Progenitor cell of endocrine pancreas (in vitro differentiated cells): ENCODE measurements around the gene CMTM5. TPM values are rescaled to one million over a fixed set of nuclear protein-coding genes. Genes with fewer than 3 reads are reported as not detected.
"Not testable (repeated sequence)": the region's sequence is repeated elsewhere in the genome, so short reads cannot be mapped to it uniquely, and the experiment has no call there.

Experiments used
- DNase-seq: peaks from one replicate; pipeline ENCODE4 v3.0.0; 2021; ENCODE audit warnings: low spot score; ENCODE audit not compliant: unreplicated experiment
- H3K27ac Mint-ChIP-seq: 2 replicates; pipeline ENCODE4 v1.8.0; 2021; ENCODE audit warnings: mild to moderate bottlenecking, moderate library complexity, mixed read lengths
- H3K27me3 Mint-ChIP-seq: 2 replicates; pipeline ENCODE4 v1.8.0; 2021; ENCODE audit warnings: mixed read lengths
- H3K36me3 Mint-ChIP-seq: 2 replicates; pipeline ENCODE4 v1.8.0; 2022; ENCODE audit warnings: mixed read lengths; ENCODE audit not compliant: insufficient read depth
- H3K4me1 Mint-ChIP-seq: 2 replicates; pipeline ENCODE4 v1.8.0; 2021; ENCODE audit warnings: low read depth, mixed read lengths
- H3K4me3 Mint-ChIP-seq: 2 replicates; pipeline ENCODE4 v1.8.0; 2021; ENCODE audit warnings: low read depth, mild to moderate bottlenecking, moderate library complexity, mixed read lengths
- H3K9me3 Mint-ChIP-seq: 2 replicates; pipeline ENCODE4 v1.8.0; 2021; ENCODE audit warnings: low read depth, mixed read lengths
- total RNA-seq: library from RNA; stranded (reverse); gene quantifications from 2 replicates; pipeline ENCODE4 v1.2.1, GENCODE V29; 2021
- TF ChIP-seq, protein P1 (sequence below): fragments of 200-600 bp; sonication (generic); IDR thresholded peaks from one replicate; pipeline ENCODE4 v1.5.0; 2021; ENCODE audit warnings: antibody characterized with exemption, mild to moderate bottlenecking; ENCODE audit not compliant: unreplicated experiment

The CMTM5 gene
- total RNA-seq, 1 donor from 2014 or later: not detected

DNA sequence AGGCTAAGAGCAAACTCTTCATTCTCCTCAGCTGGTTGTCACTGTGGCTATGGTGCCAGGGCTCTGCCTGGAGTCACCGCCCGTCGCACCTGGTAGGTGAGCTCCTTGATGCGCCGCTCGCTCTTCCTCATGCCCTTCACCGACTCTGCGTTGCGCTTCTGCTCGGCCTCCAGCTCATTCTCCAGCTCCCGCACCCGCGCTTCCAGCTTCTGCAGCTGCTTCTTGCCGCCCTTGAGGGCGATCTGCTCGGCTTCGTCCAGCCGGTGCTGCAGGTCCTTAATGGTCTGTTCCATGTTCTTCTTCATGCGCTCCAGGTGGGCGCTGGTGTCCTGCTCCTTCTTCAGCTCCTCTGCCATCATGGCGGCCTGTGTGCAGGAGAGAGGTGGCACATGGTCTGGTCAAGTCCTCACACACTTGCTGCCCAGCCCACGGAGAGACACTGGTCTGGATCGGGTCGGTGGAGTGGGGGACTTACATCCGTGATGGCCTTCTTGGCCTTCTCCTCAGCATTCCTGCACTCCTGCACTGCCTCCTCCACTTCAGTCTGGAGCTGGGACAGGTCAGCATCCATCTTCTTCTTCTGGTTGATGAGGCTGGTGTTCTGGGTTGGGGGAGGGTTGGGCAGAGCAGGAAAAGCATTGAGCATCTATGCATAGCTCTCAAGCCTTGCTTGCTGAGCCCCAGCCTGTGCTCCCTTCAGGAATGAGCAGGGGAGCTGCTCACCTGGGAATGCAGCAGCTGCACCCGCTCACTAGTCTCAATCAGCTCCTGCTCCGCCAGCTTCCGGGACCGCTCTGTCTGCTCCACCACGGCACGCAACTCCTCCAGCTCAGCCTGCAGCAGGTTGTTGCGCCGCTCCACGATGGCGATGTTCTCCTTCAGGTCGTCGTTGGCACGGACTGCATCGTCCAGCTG lies 38.3 kb downstream of the CMTM5 start:
- H3K36me3 Mint-ChIP-seq: no peaks in the 10 kb centered on the region
- no peak for DNase-seq
- H3K27me3 Mint-ChIP-seq: peaks cover 16% of the 10 kb centered on the region
- no peaks in the 10 kb centered on the region for H3K9me3 Mint-ChIP-seq
- TF ChIP-seq, protein P1, sequence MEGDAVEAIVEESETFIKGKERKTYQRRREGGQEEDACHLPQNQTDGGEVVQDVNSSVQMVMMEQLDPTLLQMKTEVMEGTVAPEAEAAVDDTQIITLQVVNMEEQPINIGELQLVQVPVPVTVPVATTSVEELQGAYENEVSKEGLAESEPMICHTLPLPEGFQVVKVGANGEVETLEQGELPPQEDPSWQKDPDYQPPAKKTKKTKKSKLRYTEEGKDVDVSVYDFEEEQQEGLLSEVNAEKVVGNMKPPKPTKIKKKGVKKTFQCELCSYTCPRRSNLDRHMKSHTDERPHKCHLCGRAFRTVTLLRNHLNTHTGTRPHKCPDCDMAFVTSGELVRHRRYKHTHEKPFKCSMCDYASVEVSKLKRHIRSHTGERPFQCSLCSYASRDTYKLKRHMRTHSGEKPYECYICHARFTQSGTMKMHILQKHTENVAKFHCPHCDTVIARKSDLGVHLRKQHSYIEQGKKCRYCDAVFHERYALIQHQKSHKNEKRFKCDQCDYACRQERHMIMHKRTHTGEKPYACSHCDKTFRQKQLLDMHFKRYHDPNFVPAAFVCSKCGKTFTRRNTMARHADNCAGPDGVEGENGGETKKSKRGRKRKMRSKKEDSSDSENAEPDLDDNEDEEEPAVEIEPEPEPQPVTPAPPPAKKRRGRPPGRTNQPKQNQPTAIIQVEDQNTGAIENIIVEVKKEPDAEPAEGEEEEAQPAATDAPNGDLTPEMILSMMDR: no peak
- H3K27ac Mint-ChIP-seq: no peak overlapping the region
- peaks cover 4% of the 10 kb centered on the region for H3K4me1 Mint-ChIP-seq
- H3K4me3 Mint-ChIP-seq: no peak overlapping the region

DNA sequence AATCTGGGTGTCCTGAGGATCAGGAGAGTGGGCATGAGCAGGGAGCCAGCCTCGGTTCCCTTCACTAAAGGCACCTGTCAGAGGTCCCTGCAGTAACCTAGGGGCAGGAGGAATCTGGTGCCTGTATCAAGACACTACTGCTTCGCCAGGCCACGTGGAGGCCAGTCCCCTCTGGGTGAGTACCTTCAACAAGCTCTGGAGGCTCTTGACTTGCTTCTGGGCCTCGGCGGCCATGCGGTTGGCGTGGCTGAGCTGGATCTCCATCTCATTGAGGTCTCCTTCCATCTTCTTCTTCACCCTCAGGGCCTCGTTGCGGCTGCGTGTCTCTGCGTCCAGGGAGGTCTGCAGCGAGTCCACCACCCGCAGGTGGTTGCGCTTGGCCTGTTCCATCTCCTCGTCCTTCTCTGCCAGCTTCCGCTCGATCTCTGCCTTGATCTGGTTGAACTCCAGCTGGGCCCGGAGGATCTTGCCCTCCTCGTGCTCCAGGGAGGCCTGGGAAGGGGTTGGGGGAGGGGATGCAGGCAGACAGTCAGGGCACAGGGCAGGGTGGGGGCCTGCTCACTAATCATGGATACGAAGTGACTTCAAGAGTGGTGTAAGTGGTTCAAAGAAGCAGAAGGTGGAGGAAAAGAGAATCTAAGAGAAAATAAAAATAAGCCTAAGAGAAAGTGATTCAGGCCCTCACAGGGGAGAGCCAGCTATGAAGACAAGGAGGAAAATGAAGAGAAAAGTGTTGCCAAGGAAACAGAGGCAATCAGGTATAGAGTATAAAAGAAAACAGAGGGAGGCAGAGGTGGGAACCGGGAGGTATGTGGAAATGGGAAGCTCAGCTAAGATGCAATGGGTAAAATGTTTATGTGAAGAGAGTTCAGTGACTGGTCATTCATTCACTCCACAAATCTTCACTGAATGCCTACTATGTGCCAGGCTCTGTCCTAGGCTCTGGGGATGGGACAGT lies 39.3 kb downstream of the CMTM5 start:
- no peak for DNase-seq
- Mint-ChIP-seq H3K4me1 (no peaks in the 10 kb centered on the region), H3K9me3 (no peaks in the 10 kb centered on the region), H3K36me3 (no peaks in the 10 kb centered on the region), H3K27me3 (peaks cover 16% of the 10 kb centered on the region), H3K27ac (no peak overlapping the region), H3K4me3 (no peak overlapping the region)
- TF ChIP-seq, protein P1: no peak

DNA sequence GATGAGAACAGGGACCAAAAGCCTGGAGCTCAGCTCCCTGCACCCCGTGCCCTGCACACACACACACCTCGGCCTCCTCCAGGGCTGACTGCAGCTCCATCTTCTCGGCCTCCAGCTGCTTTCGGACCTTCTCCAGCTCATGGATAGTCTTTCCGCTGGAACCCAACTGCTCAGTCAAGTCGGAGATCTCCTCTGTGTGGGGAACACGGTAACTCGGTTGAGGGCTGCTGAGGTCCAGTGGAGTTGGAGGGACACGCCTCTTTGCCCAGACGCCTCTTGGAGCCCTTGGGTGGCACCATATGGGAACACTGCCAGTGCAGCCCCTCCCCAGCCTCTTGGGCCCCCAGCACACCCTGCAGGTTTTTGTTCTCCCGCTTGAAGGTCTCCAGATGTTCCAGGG lies 40.0 kb downstream of the CMTM5 start:
- peaks cover 17% of the 10 kb centered on the region for H3K27me3 Mint-ChIP-seq
- no peak overlapping the region for H3K4me3 Mint-ChIP-seq
- no peaks in the 10 kb centered on the region for H3K4me1 Mint-ChIP-seq
- DNase-seq: no peak
- H3K9me3 Mint-ChIP-seq: no peaks in the 10 kb centered on the region
- H3K27ac Mint-ChIP-seq: no peak overlapping the region
- H3K36me3 Mint-ChIP-seq: no peaks in the 10 kb centered on the region
- TF ChIP-seq, protein P1: no peak

DNA sequence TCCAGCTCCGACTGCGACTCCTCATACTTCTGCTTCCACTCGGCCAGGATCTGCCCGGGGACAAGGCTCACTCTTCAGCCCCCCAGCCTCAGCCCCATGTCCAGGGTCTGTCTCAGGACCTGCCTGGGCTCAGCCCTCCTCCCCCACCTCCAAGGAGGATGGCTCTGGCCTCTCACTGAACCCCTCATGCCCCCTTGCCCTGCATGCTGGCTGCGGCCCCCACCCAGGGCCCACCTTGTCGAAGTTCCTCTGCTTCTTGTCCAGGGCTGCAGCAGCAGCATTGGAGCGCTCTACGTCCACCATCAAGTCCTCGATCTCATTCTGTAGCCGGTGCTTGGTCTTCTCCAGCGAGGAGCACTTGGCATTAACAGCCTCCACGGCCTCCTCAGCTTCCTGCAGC lies 40.4 kb downstream of the CMTM5 start:
- not testable (repeated sequence) for H3K4me3 Mint-ChIP-seq, H3K27ac Mint-ChIP-seq, H3K4me1 Mint-ChIP-seq, DNase-seq, H3K36me3 Mint-ChIP-seq, H3K9me3 Mint-ChIP-seq
- H3K27me3 Mint-ChIP-seq: peaks cover 17% of the 10 kb centered on the region

DNA sequence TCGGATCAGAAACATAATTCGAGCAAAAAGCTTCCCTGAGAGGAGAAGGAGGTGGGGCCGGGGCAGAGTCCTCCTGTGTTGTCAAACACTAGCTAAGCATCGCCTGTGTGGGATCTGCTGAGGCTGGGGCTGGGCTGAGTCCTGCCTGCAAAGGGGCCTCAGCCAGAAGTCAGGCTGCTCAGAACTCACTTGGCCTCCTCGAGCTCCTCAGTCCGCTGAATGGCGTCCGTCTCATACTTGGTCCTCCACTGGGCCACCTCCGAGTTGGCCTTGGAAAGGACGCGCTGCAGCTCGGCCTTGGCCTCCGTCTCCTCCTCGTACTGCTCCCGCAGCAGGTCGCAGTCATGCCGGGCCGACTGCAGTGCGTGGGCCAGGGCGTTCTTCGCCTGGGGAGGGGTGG lies 41.2 kb downstream of the CMTM5 start:
- Mint-ChIP-seq H3K27ac (no peak overlapping the region), H3K27me3 (peaks cover 17% of the 10 kb centered on the region), H3K4me1 (no peaks in the 10 kb centered on the region), H3K9me3 (no peaks in the 10 kb centered on the region), H3K4me3 (no peak overlapping the region), H3K36me3 (no peaks in the 10 kb centered on the region)
- no peak for DNase-seq
- TF ChIP-seq, protein P1: no peak

DNA sequence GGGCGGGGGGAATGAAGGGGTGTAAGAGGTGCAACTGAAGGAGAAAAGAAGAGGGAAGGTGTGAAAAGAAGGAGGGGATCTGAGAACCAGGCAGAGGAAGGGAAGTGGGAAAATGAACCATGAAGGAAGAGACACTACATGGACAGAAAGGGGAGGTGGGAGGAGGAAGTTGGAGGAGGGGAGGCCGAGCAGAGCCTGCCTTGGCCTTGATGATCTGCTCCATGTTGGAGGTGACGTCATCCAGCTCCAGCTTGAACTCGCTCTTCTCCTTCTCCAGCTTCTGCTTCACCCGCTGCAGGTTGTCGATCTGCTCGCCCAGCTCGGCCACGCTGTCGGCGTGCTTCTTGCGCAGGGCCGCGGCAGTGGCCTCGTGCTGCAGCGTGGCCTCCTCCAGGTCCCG lies 42.8 kb downstream of the CMTM5 start:
- H3K27me3 Mint-ChIP-seq: peaks cover 22% of the 10 kb centered on the region
- not testable (repeated sequence) for H3K9me3 Mint-ChIP-seq, H3K36me3 Mint-ChIP-seq, H3K27ac Mint-ChIP-seq, DNase-seq, H3K4me3 Mint-ChIP-seq, H3K4me1 Mint-ChIP-seq
